Stimulated activated CD8-positive, alpha-beta memory T cell treated with anti-CD3 and anti-CD28 coated beads, Interleukin-7, amount 100 ng/mL, for 1 hour (primary cell): ENCODE data around the gene MRC2.
"Not testable (repeated sequence)": the region's sequence is repeated elsewhere in the genome, so short reads cannot be mapped to it uniquely, and the experiment has no call there.

Source experiments
- DNase-seq, 2 donors: peaks; one replicate each; pipeline ENCODE4 v3.0.0-alpha.2; 2020; ENCODE audit warnings: low read depth in 2 of 2

Gene MRC2

GRCh38 chr17:62680541-62681052 is 53.1 kb downstream of the MRC2 start:
- no peak for DNase-seq

GRCh38 chr17:62681061-62681938 is 53.8 kb downstream of the MRC2 start:
- DNase-seq, result no peak

DNA sequence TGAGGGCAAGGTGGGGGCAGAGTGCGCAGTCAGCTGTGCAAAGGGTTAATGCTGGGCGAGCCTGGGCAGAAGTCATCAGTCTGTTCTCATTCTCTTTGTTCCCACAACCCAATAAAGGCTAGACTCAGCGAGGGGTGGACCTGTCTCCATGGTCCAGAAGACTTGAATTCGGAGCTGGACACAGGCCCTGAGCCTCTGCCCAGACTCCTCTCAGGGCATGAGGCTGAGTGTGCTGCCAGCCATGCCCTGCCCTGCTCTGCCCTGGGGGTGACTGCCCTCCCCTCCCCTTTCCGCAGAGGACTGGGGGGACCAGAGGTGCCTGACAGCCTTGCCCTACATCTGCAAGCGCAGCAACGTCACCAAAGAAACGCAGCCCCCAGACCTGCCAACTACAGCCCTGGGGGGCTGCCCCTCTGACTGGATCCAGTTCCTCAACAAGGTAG is 54.5 kb downstream of the MRC2 start:
- no peak for DNase-seq

- DNase-seq, result no peak
These were observed 56.7 kb downstream of the MRC2 start for GRCh38 chr17:62684179-62684578.

DNA sequence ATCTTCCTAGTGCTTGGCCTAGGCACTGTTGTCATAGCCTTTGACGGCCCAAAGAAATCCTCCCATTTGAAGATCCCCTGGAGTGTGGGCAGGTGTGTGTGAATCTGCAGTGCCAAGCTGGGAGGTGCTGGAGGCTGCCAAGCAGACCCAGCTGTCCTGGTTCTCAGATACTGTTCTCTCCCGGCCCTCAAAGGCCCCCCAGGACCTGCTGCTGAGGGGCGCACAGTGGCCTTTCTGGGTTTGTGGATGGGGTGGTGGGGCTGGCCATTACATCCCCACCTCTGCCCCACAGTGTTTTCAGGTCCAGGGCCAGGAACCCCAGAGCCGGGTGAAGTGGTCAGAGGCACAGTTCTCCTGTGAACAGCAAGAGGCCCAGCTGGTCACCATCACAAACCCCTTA is 60.5 kb downstream of the MRC2 start:
- no peak for DNase-seq

GRCh38 chr17:62688398-62689160 is 61.1 kb downstream of the MRC2 start:
- DNase-seq, result no peak

- no peak for DNase-seq
These were observed 62.1 kb downstream of the MRC2 start for GRCh38 chr17:62689441-62690167.

DNA sequence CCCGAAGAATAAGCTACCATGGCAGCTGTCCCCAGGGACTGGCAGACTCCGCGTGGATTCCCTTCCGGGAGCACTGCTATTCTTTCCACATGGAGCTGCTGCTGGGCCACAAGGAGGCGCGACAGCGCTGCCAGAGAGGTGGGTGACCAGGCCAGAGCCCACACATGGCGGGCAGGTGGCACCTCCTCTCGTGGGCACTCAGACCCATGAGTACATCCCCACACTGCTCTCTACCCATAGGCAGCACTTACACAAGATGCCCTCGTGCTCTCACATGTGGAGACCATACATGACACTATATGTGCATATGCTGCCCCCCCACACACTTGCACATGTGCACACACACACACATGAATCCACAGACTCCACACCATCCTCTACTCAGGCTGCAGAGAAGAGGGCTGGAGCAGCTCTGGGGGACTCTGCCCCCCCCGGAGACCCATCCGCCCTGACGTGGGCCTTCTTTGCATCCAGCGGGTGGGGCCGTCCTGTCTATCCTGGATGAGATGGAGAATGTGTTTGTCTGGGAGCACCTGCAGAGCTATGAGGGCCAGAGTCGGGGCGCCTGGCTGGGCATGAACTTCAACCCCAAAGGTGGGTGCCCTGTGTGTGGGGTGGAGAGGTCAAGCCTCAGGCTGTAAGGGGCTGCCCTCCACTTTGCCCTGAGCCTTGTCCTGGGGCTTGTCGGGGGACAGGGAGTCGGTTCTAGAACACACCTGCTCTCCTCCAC is 62.9 kb downstream of the MRC2 start:
- no peak for DNase-seq

DNA sequence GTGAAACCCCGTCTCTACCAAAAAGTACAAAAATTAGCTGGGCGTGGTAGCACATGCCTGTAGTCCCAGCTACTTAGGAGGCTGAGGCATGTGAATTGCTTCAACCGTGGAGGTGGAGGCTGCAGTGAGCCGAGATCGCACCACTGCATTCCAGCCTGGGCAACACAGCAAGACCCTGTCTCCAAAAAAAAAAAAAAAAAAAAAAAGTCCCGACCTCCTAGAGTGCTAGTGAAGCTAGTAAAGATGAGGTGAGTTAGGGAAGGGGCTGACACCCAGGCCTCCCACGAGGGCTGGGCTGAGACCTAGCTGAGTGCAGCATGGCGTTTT is 64.1 kb downstream of the MRC2 start:
- not testable (repeated sequence) for DNase-seq

GRCh38 chr17:62692159-62692651 is 64.7 kb downstream of the MRC2 start:
- no peak for DNase-seq

DNA sequence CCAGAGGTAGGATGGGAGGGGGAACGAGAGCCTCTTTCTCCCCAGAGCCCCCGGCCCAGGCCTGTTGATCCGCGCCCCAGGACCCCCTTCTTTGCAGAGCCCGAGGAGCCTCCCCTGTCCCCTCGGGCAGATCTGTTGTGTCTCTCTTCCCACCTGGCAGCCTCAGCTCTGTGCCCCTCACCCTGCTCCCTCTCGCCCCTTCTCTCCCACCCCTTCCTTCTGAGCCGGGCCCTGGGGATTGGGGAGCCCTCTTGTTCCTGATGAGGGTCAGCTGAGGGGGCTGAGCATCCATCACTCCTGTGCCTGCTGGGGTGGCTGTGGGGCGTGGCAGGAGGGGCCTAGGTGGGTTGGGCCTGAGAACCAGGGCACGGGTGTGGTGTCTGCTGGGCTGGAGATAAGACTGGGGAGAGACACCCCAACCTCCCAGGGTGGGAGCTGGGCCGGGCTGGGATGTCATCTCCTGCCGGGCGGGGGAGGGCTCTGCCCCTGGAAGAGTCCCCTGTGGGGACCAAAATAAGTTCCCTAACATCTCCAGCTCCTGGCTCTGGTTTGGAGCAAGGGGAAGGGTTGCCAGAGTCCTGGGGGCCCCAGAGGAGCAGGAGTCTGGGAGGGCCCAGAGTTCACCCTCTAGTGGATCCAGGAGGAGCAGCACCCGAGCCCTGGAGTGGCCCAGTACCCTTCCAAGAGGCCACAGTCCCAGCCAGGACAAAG is 65.4 kb downstream of the MRC2 start:
- no peak for DNase-seq

DNA sequence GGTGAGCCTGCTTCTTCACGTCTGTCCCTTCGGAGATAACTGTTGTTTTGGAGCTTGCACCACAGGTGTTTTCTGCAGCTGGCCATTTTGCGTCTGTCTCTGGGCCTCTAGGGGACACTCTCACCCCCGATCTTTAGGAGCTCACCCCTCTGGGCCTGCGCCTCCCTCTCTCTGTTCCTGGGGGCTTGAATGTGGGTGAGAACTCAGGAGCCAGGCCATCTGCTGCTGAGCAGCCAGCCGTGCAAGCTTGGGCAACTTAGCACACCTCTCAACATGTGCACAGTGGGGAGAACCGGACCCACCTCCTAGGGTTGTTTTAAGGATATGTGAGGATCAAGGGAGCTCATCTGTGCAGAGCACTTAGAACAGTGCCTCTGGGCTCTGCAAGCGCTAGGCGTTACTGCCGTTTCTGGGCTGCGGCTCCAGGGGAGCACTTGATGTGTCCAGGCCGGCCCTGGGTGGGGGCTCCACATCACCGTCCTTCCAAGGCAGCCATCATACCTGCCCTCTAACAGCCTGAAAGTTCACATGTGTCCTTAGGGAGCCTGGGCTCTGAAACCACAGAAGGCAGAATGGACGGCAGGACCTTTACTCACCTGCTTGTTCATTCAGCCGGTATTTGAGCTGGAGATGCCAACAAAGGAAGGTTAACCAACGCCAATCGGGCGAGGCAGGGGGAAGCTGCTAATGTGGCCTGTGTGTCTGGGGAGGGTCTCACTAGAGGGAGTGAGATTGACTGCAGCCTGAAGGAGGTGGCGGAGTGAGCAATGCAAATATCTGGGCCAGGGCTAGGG is 66.3 kb downstream of the MRC2 start:
- no peak for DNase-seq

- not testable (repeated sequence) for DNase-seq
These were observed 67.7 kb downstream of the MRC2 start for GRCh38 chr17:62695093-62695738.

GRCh38 chr17:62696256-62696655 is 68.8 kb downstream of the MRC2 start:
- DNase-seq, result no peak

DNA sequence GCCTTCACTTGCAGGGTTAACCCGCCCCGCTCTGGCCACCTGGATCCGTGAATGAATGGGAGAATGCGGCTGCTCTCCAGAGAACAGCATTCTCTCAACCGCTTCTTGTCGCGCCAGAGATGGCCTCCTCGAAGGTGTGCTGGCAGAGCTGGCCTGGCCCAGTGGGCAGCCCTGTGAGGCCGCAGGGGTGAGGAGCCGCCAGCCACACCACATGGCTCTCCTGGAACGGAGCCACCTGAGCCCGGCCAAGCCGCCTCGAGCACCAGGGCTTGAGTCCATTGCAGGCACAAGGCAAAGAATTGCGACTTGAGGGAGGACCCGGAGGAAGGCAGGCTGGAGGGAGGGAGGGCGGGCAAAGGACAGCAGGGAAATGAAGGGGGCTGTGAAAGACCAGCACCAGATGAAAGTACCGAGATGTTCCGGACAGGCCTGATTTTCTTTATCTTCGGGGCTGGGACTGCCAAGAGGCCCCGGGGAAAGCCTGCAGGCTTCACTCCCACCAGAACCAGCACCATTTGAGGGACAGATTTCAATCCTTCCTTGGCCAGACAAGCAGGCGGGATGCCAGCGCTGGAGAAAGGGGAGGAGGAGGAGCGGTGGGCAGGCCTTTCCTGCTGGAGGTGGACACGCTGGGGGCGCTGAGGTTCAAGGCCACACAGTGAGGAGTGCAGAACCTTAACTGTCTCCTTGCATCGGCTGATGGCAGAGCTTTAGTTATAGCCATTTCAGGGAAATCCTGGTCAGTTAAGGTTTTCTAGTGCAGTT is 69.4 kb downstream of the MRC2 start:
- no peak for DNase-seq

- DNase-seq, result not testable (repeated sequence)
These were observed 71.0 kb downstream of the MRC2 start for GRCh38 chr17:62698459-62698858.

DNA sequence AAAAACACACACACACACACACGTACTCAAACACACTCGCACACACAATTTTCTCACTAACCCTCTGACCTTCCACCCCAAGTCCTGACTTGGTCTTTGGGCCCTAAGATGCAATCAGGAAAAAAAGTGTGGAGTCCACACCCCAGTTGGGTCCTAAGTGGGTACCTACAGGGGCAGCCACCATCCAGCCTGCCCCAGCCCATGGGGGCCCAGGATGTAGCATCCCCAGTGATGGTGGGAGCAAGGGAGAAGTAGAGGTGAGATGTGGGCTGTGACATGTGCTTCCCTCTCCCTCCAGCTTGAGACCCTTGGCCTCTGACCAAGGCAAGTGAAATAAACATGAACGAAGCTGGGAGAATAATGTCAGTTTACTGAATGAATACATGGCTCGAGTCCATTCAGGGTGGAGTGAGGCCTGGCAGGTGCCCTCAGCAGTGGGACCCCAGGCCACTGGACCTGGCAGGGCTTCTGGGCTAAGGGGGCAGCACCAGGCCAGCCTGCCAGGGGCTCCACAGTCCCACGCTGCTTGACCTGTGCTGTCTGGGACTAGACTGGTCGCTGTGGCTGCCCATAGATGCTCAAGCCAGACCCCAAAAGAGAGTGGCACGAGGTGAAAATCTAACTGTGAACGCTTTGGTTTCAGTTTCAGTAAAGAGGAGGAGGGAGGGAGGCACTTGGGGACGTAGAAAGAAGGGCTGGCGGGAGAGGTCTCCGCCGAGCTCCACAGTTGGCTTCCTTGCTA is 73.7 kb downstream of the MRC2 start:
- no peak for DNase-seq

- no peak for DNase-seq
These were observed 74.2 kb downstream of the MRC2 start for GRCh38 chr17:62701706-62702085.
